Endothelial cell of umbilical vein (primary cell): ENCODE measurements around the gene ANKHD1. TPM values are rescaled to one million over a fixed set of nuclear protein-coding genes. Genes with fewer than 3 reads are reported as not detected.

Experiments
- BruUV-seq: library from RNA; stranded (reverse); fragments of 400-500 nt; replicated peaks from 2 replicates; lab custom pipeline; 2021; lab: Mats Ljungman, UMichigan
- CTCF ChIA-PET: fragments of 300-600, 350-600 bp; sonication (Branson Sonifier 250); formaldehyde crosslinking; loops from one replicate; lab custom pipeline; 2021; ENCODE audit warnings: antibody characterized with exemption, inconsistent platforms; lab: Charles Lee
- POLR2A ChIA-PET: fragments of 300-600, 350-600 bp; sonication (Branson Sonifier 250); formaldehyde crosslinking; loops from one replicate; lab custom pipeline; 2021; ENCODE audit warnings: antibody characterized with exemption, inconsistent platforms; lab: Charles Lee
- DNase-seq: peaks from one replicate; pipeline ENCODE4 v3.0.0-alpha.2; 2011; ENCODE audit warnings: low read depth, low spot score
- FAIRE-seq: peaks from 2 replicates; lab custom pipeline; 2011; peaks lifted over from hg19 to GRCh38; lab: Jason Lieb, UNC
- H2AFZ ChIP-seq: 2 replicates; pipeline ENCODE4 v1.6.0; 2012; ENCODE audit warnings: low read depth, low read length, control low read depth, inconsistent platforms
- H3K27ac ChIP-seq: 2 replicates; pipeline ENCODE4 v1.5.1; 2011; ENCODE audit warnings: low read depth, mild to moderate bottlenecking, control low read depth, low read length, moderate library complexity; ENCODE audit not compliant: insufficient read depth
- H3K27me3 ChIP-seq, 2 experiments: 2 replicates each; pipeline versions ENCODE4 v1.6.0 to v1.6.1; 2011; ENCODE audit warnings: low read length in 2 of 2, mixed read lengths in 1 of 2; ENCODE audit not compliant: control insufficient read depth in 2 of 2, insufficient read depth in 2 of 2
- H3K36me3 ChIP-seq, 2 experiments: 2 replicates in 1 of 2; 3 replicates in 1 of 2; pipeline ENCODE4 v1.5.1; 2011; ENCODE audit warnings: low read length in 2 of 2, mild to moderate bottlenecking in 1 of 2, moderate library complexity in 1 of 2; ENCODE audit not compliant: control insufficient read depth in 2 of 2, insufficient read depth in 2 of 2; ENCODE audit errors: extremely low read depth in 1 of 2
- H3K4me1 ChIP-seq: 3 replicates; pipeline ENCODE4 v1.5.1; 2011; ENCODE audit warnings: mild to moderate bottlenecking, low read length; ENCODE audit not compliant: control insufficient read depth, insufficient read depth; ENCODE audit errors: extremely low read depth
- H3K4me2 ChIP-seq: 2 replicates; pipeline ENCODE4 v1.6.1; 2011; ENCODE audit warnings: low read length, control low read depth, mixed read lengths; ENCODE audit not compliant: insufficient read depth
- H3K4me3 ChIP-seq, 3 experiments: fragments of 200-600 bp in 1 of 3; sonication (generic), shearing (Covaris generic) in 1 of 3; replicated peaks in 1 of 3; 2 replicates each; pipeline ENCODE4 v1.5.1; 2011 to 2016; ENCODE audit warnings: control low read depth in 3 of 3, low read length in 3 of 3, mild to moderate bottlenecking in 2 of 3, inconsistent platforms in 1 of 3, low read depth in 1 of 3, moderate library complexity in 1 of 3; ENCODE audit not compliant: insufficient read depth in 1 of 3
- H3K79me2 ChIP-seq: 2 replicates; pipeline ENCODE4 v1.6.0; 2012; ENCODE audit warnings: low read length, inconsistent platforms; ENCODE audit not compliant: control insufficient read depth, insufficient read depth
- H3K9ac ChIP-seq: replicated peaks from 2 replicates; pipeline ENCODE3; 2011; ENCODE audit warnings: low read length, control low read depth; ENCODE audit not compliant: insufficient read depth; ENCODE audit errors: extremely low read depth
- H3K9me1 ChIP-seq: replicated peaks from 3 replicates; pipeline ENCODE4 v1.6.0; 2011; ENCODE audit warnings: mild to moderate bottlenecking, low read length; ENCODE audit not compliant: control insufficient read depth, insufficient read depth; ENCODE audit errors: extremely low read depth
- H3K9me3 ChIP-seq: replicated peaks from 2 replicates; pipeline ENCODE4 v1.5.1; 2012; ENCODE audit warnings: low read length, inconsistent platforms; ENCODE audit not compliant: control insufficient read depth, insufficient read depth
- H4K20me1 ChIP-seq: replicated peaks from 2 replicates; pipeline ENCODE3; 2011; ENCODE audit warnings: mild to moderate bottlenecking, low read length; ENCODE audit not compliant: control insufficient read depth, insufficient read depth; ENCODE audit errors: extremely low read depth
- CTCF ChIP-seq, 2 donors: IDR thresholded peaks; 1 replicate in 1 of 2; 2 replicates in 1 of 2; pipeline ENCODE4 v1.5.1; 2011; ENCODE audit warnings: low read length in 2 of 2, mild to moderate bottlenecking in 2 of 2, moderate library complexity in 2 of 2, control low read depth in 1 of 2, inconsistent platforms in 1 of 2, low read depth in 1 of 2; ENCODE audit not compliant: insufficient read depth in 1 of 2; ENCODE audit errors: extremely low read depth in 1 of 2
- EZH2 ChIP-seq: IDR thresholded peaks from 2 replicates; pipeline ENCODE4 v1.6.1; 2012; ENCODE audit warnings: borderline replicate concordance, low read depth, mild to moderate bottlenecking, moderate library complexity, low read length, inconsistent platforms; ENCODE audit not compliant: severe bottlenecking
- FOS ChIP-seq: IDR thresholded peaks from 2 replicates; pipeline ENCODE4 v1.6.1; 2011; ENCODE audit warnings: mild to moderate bottlenecking, low read length, moderate library complexity, borderline replicate concordance; ENCODE audit not compliant: insufficient read depth
- GATA2 ChIP-seq: IDR thresholded peaks from 2 replicates; pipeline ENCODE4 v1.7.0; 2011; ENCODE audit warnings: low read depth, mild to moderate bottlenecking, moderate library complexity, mixed read lengths, low read length; ENCODE audit not compliant: insufficient read length, insufficient read depth
- JUN ChIP-seq: IDR thresholded peaks from 2 replicates; pipeline ENCODE4 v1.6.1; 2011; ENCODE audit warnings: borderline replicate concordance, low read depth; ENCODE audit not compliant: insufficient read length, insufficient read depth
- MYC ChIP-seq: IDR thresholded peaks from one replicate; pipeline ENCODE4 v1.6.1; 2011; ENCODE audit warnings: mild to moderate bottlenecking, low read depth, low read length
- POLR2A ChIP-seq: IDR thresholded peaks from 2 replicates; pipeline ENCODE4 v1.6.1; 2012; ENCODE audit warnings: low read depth, mild to moderate bottlenecking, control low read depth, low read length
- POLR2AphosphoS5 ChIP-seq: IDR thresholded peaks from 2 replicates; pipeline ENCODE4 v1.6.1; 2012; ENCODE audit warnings: low read depth, mild to moderate bottlenecking, control low read depth, low read length, moderate library complexity; ENCODE audit not compliant: insufficient read depth
- dilution Hi-C: fragments of 300-500 bp; cut with MboI; formaldehyde crosslinking; loops from one replicate; pipeline ENCODE4 v1.15.0; 2019; ENCODE audit warnings: low sequenced_read_pairs; ENCODE audit not compliant: extremely low pct_ligation_motif_present
- intact Hi-C: fragments of 100-400 bp; cut with micrococcal nuclease; formaldehyde crosslinking; loops from one replicate; pipeline ENCODE4 v1.10.0; 2022
- polyA plus RNA-seq, 4 experiments: library from polyadenylated mRNA; depleted of rRNA in 3 of 4; stranded (reverse) in 3 of 4; unstranded in 1 of 4; fragments of >200 nt; gene quantifications; 2 replicates each; pipeline versions ENCODE4 v1.2.1 to v1.2.3, GENCODE V29; 2011 to 2012; ENCODE audit warnings: missing spikeins in 1 of 4
- total RNA-seq: library from RNA; stranded (reverse); gene quantifications from 2 replicates; pipeline ENCODE4 v1.2.3, GENCODE V29; 2021
- TF ChIP-seq, protein P1 (sequence below): IDR thresholded peaks from 2 replicates; pipeline ENCODE4 v1.6.1; 2011; ENCODE audit not compliant: insufficient read depth, insufficient read length

The ANKHD1 gene
- total and polyA plus RNA-seq, 2 donors (not counting 3 experiments of a cell fraction or from before 2014, with no cell fraction given): 56.1 to 87.0 TPM

DNA sequence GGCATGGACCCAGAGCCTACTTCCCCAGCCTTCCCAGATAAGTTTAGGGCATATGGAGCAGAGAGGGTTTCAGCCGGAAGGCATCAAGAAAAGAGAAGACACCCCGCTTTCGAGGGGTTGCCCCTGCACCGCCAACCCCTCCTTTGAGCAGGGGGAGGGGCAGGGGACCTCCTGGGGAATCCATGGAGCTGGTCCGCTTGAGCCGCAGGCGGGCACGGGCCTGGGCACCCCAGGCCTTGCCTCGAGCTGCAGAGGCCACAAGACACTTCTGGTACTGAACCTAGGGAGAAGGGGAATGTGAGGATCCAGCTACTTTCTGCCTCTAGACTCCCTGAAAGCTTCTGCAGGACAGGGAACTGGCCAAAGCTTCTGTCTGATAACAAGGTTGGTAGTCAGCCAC, 156.9 kb downstream of the ANKHD1 start:
- H2AFZ ChIP-seq: no peak overlapping the region
- no TSS peak for BruUV-seq
- no peak overlapping the region for H3K9ac ChIP-seq
- no peak overlapping the region for H3K27ac ChIP-seq
- H3K36me3 ChIP-seq: no peaks in the 10 kb centered on the region
- TF ChIP-seq EZH2: no peak
- POLR2A ChIA-PET: no interaction called here
- no peak overlapping the region for H3K4me2 ChIP-seq
- H3K4me1 ChIP-seq: peaks cover 15% of the 10 kb centered on the region
- DNase-seq: no peak
- CTCF ChIA-PET: interaction anchor here (1.9 to 3.9 kb wide), 3 partner anchors 11 to 76 kb away, joined by 6 to 18 read pairs (median 6); partner anchors contain the start of genes CD14 and EIF4EBP3
- dilution Hi-C loops: no loop called here
- H4K20me1 ChIP-seq: no peaks in the 10 kb centered on the region
- no peak overlapping the region for H3K4me3 ChIP-seq
- H3K9me1 ChIP-seq: no peaks in the 10 kb centered on the region
- intact Hi-C loops: no loop called here
- peak; percentile 26 for FAIRE-seq
- H3K27me3 ChIP-seq: no peaks in the 10 kb centered on the region
- H3K79me2 ChIP-seq: peaks cover 29% of the 10 kb centered on the region
- no peaks in the 10 kb centered on the region for H3K9me3 ChIP-seq

GRCh38 chr5:140560227-140560626, 158.6 kb downstream of the ANKHD1 start:
- H3K4me1 ChIP-seq: peaks cover 15% of the 10 kb centered on the region
- no peaks in the 10 kb centered on the region for H3K9me1 ChIP-seq
- no peak for DNase-seq
- BruUV-seq: no TSS peak
- no peaks in the 10 kb centered on the region for H3K27me3 ChIP-seq
- no peaks in the 10 kb centered on the region for H3K36me3 ChIP-seq
- no peak overlapping the region for H3K4me2 ChIP-seq
- peaks cover 19% of the 10 kb centered on the region for H3K79me2 ChIP-seq
- no peak overlapping the region for H3K9ac ChIP-seq
- intact Hi-C loops (no loop called here), dilution Hi-C loops (no loop called here)
- H3K9me3 ChIP-seq: no peaks in the 10 kb centered on the region
- FAIRE-seq: no peak
- no peak overlapping the region for H3K4me3 ChIP-seq
- no peak overlapping the region for H2AFZ ChIP-seq
- H3K27ac ChIP-seq: no peak overlapping the region
- ChIA-PET CTCF (interaction anchor here (1.6 to 3.9 kb wide), 3 partner anchors 10 to 75 kb away, joined by 4 to 18 read pairs (median 6); partner anchors contain the start of gene EIF4EBP3), POLR2A (no interaction called here)
- TF ChIP-seq EZH2 (no peak), MYC (no peak), JUN (no peak), POLR2A (no peak), FOS (no peak), GATA2 (no peak), POLR2AphosphoS5 (no peak), CTCF (IDR thresholded peaks at IDR 0.05; ENCODE audit: extremely low read depth in 1 of 2, insufficient read depth in 1 of 2, low read depth in 1 of 2, low read length in 2 of 2) (no peak)
- TF ChIP-seq, protein P1, sequence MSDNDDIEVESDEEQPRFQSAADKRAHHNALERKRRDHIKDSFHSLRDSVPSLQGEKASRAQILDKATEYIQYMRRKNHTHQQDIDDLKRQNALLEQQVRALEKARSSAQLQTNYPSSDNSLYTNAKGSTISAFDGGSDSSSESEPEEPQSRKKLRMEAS: no peak
- no peaks in the 10 kb centered on the region for H4K20me1 ChIP-seq
